Measurements from ENCODE around the gene SIGLEC7.

SIGLEC7 gene

DNA sequence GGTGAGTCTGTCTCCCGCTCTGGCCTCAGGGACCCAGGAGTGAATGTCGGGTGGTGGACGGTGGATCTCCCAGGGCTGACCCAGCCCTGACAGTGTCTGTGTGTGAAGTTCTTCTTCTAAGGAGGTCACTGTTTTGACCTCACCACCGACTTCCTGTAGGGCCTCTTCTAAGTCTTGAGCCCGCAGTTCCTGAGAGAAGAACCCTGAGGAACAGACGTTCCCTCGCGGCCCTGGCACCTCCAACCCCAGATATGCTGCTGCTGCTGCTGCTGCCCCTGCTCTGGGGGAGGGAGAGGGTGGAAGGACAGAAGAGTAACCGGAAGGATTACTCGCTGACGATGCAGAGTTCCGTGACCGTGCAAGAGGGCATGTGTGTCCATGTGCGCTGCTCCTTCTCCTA is at the start of gene SIGLEC7:
Gene SIGLEC7 (plus strand): TSS at position 183 of the 400 bp plus-strand sequence. CDS start 69 bp downstream, at position 252.
- peaks cover 7% of the 10 kb centered on the region for H3K27me3 ChIP-seq (replicated peaks; ENCODE audit: control insufficient read depth, insufficient read depth, low read length)
- H3K4me3 ChIP-seq (replicated peaks; ENCODE audit: low read depth, low read length) = no peak within 1 kb of the TSS
- no peak for DNase-seq (ENCODE audit: extremely low read depth, insufficient read length)
- TF ChIP-seq, protein P1, sequence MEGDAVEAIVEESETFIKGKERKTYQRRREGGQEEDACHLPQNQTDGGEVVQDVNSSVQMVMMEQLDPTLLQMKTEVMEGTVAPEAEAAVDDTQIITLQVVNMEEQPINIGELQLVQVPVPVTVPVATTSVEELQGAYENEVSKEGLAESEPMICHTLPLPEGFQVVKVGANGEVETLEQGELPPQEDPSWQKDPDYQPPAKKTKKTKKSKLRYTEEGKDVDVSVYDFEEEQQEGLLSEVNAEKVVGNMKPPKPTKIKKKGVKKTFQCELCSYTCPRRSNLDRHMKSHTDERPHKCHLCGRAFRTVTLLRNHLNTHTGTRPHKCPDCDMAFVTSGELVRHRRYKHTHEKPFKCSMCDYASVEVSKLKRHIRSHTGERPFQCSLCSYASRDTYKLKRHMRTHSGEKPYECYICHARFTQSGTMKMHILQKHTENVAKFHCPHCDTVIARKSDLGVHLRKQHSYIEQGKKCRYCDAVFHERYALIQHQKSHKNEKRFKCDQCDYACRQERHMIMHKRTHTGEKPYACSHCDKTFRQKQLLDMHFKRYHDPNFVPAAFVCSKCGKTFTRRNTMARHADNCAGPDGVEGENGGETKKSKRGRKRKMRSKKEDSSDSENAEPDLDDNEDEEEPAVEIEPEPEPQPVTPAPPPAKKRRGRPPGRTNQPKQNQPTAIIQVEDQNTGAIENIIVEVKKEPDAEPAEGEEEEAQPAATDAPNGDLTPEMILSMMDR (IDR thresholded peaks at IDR 0.05; ENCODE audit: insufficient read depth, low read length, poor library complexity, severe bottlenecking) = no peak
- H3K36me3 ChIP-seq (ENCODE audit: control insufficient read depth, insufficient read depth, low read length) = no peaks in the 10 kb centered on the region

DNA sequence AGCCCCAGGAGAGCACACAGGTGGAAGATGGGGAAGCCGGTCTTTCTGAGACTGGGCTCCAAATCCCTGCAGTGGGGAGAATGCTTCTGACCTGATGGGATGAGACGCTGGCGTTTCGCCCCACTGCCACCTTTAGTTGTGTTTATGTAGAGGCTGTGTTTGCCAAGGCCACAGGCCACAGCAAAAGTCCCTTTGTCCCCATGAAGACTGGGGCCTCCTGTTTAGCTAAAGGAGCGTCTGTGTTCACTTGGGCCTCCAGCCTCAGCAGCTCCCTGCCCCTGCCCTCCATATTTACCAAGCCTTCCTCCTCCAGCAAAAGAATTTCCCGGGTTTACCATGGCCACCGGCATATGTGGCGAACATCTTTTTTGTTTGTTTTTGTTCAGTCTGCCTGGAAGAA is 49.0 kb upstream of the SIGLEC7 start:
- H3K27me3 ChIP-seq (replicated peaks; ENCODE audit: control insufficient read depth, insufficient read depth, low read length) = no peaks in the 10 kb centered on the region
- DNase-seq (ENCODE audit: extremely low read depth, insufficient read length) = no peak
- no peaks in the 10 kb centered on the region; the same call in none of the 2 replicates for H3K36me3 ChIP-seq (ENCODE audit: control insufficient read depth, insufficient read depth, low read length)
- H3K4me3 ChIP-seq (replicated peaks; ENCODE audit: low read depth, low read length) = no peak overlapping the region
- TF ChIP-seq, protein P1 (IDR thresholded peaks at IDR 0.05; ENCODE audit: insufficient read depth, low read length, poor library complexity, severe bottlenecking) = no peak

DNA sequence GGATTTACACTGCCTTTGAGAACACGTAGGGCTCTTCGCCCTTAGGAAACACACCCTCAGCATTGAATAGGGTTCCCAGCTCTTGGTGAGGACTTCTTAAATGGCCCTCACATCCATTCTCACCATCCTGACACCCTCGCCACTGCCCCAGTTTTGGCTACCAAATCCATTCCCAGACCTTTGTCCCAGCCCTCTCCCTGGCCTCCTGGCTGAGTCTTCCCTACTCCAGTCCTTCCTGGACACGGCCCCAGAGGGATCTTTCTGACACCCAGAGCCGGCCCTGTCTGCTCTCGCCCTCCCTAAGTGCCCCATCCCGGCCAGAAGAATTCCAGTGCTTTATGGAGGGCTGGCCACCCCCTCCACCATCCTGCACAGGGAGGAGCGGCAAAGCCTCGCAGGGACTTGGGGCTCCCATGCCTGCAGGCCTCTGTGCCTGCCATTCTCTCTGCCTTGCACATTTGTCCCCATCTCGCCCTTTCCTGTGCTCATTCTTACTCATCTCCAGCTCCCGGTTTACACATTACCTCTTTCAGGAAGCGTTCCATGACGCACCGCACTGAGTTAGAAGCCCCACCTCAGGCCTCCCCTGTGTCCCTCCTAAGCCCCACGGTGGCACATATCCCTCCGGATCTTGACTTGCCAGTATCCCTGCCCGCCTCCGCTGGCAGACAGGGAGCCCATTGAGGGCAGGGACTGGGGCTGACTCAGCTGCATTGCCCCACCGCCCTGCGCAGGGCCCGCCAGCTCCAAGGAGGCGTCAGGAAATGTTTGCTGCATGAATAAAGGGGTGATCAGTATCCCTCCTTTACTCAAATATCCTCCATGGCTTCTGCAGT is 48.4 kb upstream of the SIGLEC7 start:
- Histone ChIP-seq H3K36me3 (ENCODE audit: control insufficient read depth, insufficient read depth, low read length) (no peaks in the 10 kb centered on the region; the same call in none of the 2 replicates), H3K4me3 (replicated peaks; ENCODE audit: low read depth, low read length) (no peak overlapping the region), H3K27me3 (replicated peaks; ENCODE audit: control insufficient read depth, insufficient read depth, low read length) (no peaks in the 10 kb centered on the region)
- DNase-seq (ENCODE audit: extremely low read depth, insufficient read length) = no peak
- TF ChIP-seq, protein P1 (IDR thresholded peaks at IDR 0.05; ENCODE audit: insufficient read depth, low read length, poor library complexity, severe bottlenecking) = no peak

DNA sequence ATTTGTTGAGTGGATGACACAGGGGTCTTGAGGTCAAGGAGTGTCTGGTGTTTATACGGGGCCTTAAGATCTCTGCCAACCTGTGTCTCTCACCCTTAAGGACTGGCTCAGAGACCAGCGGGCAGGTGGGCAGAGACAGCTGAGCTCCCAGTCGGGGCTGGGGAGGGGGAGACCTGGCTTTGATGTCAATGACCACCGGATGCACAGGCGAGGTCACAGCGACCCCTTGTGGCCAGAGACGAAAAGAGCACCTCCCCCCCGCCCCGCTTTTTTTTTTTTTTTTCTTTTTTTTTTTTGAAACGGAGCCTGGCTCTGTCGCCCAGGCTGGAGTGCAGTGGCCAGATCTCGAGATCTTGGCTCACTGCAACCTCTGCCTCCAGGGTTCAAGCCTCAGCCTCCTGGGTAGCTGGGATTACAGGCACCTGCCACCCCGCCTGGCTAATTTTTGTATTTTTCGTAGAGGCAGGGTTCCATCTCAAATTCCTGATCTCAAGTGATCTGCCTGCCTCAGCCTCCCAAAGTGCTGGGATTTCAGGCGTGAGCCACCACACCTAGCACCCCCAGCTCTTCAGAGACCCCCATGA is 47.3 kb upstream of the SIGLEC7 start:
- TF ChIP-seq, protein P1 (IDR thresholded peaks at IDR 0.05; ENCODE audit: insufficient read depth, low read length, poor library complexity, severe bottlenecking) = peak; percentile 64
- no peak for DNase-seq (ENCODE audit: extremely low read depth, insufficient read length)
- Histone ChIP-seq H3K27me3 (replicated peaks; ENCODE audit: control insufficient read depth, insufficient read depth, low read length) (no peaks in the 10 kb centered on the region), H3K36me3 (ENCODE audit: control insufficient read depth, insufficient read depth, low read length) (no peaks in the 10 kb centered on the region; the same call in none of the 2 replicates), H3K4me3 (replicated peaks; ENCODE audit: low read depth, low read length) (no peak overlapping the region)

DNA sequence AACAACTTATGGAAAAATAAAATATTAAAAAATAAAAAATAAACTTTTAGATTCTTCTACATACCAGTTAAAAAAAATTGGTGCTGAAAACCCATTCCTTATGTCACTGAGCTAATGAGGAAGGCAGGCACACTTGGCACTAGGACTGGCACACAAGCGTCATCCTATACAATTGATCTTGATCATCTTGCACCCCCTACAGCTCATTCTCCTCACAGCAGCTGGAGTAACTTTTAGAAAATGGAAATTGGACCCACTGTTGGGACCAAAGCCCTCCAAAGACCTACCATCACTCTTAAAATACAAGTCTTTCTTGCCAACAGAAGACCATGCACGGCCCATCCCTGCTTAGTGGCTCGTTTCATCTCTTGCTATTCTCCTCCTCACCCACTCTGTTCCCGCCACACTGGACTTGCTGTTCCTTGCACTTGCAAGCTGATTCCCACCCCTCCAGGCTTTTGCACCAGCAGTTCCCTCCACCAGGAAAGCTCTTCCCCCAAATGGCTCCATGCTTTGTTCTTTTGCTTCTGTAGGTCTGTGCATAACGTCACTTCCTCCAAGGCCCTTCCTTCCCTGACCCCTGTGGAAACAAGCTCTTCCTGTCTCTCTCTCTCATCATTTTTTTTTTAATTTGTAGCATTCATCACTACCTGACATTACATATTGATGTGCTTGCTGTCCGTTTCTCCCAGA is 45.5 kb upstream of the SIGLEC7 start:
- Histone ChIP-seq H3K27me3 (replicated peaks; ENCODE audit: control insufficient read depth, insufficient read depth, low read length) (no peaks in the 10 kb centered on the region), H3K4me3 (replicated peaks; ENCODE audit: low read depth, low read length) (no peak overlapping the region), H3K36me3 (ENCODE audit: control insufficient read depth, insufficient read depth, low read length) (peaks cover 4% of the 10 kb centered on the region)
- DNase-seq (ENCODE audit: extremely low read depth, insufficient read length) = no peak
- TF ChIP-seq, protein P1 (IDR thresholded peaks at IDR 0.05; ENCODE audit: insufficient read depth, low read length, poor library complexity, severe bottlenecking) = peak; percentile 33
